Loucy (cell line): ENCODE measurements around the gene CADM2.

Experiments
- CTCF ChIP-seq: fragments of 200-600 bp; sonication (generic); conservative IDR thresholded peaks from 2 replicates; pipeline ENCODE4 v1.5.1; 2014; ENCODE audit warnings: mild to moderate bottlenecking, antibody characterized with exemption, low read length
- EZH2phosphoT487 ChIP-seq: fragments of 200-600 bp; IDR thresholded peaks from 2 replicates; pipeline ENCODE4 v1.6.1; 2018; ENCODE audit warnings: antibody characterized with exemption, mild to moderate bottlenecking, moderate library complexity, borderline replicate concordance

- no peak for TF ChIP-seq CTCF
- TF ChIP-seq EZH2phosphoT487: no peak
Observed at GRCh38 chr3:85626662-85627061, 667.9 kb downstream of the CADM2 start.
